Lung (tissue), 12 donors: ENCODE data around the gene KRTAP10-10. TPM values are rescaled to one million over a fixed set of nuclear protein-coding genes. Genes with fewer than 3 reads are reported as not detected.
A peak's percentile ranks its signal among the peaks of the same experiment; 100 is the strongest.
"Not testable (repeated sequence)": the region's sequence is repeated elsewhere in the genome, so short reads cannot be mapped to it uniquely, and the experiment has no call there.

Experiments used
- ATAC-seq: fragments of 200-7000 bp; cut with Tn5 transposase; one replicate; pipeline ENCODE4 v1.9.1; 2020; ENCODE audit warnings: moderate number of reproducible peaks; ENCODE audit not compliant: insufficient read depth, low FRiP score
- DNase-seq, 3 donors: peaks; one replicate each; pipeline ENCODE4 v3.0.0-alpha.2; 2013 to 2017
- H3K27ac ChIP-seq, 2 donors: one replicate each; pipeline ENCODE4 v1.5.1; 2013; ENCODE audit warnings: mild to moderate bottlenecking in 2 of 2, moderate library complexity in 2 of 2, control low read depth in 1 of 2, inconsistent platforms in 1 of 2, low read depth in 1 of 2, low read length in 1 of 2
- H3K27me3 ChIP-seq, 3 donors: one replicate each; pipeline ENCODE4 v1.5.1; 2013; ENCODE audit warnings: low read length in 2 of 3; ENCODE audit not compliant: control insufficient read depth in 3 of 3, insufficient read depth in 3 of 3
- H3K36me3 ChIP-seq, 4 donors: one replicate each; pipeline ENCODE4 v1.5.1; 2013; ENCODE audit warnings: low read length in 4 of 4, mild to moderate bottlenecking in 1 of 4, moderate library complexity in 1 of 4; ENCODE audit not compliant: control insufficient read depth in 4 of 4, insufficient read depth in 4 of 4
- H3K4me1 ChIP-seq, 5 donors: one replicate each; pipeline ENCODE4 v1.5.1; 2013; ENCODE audit warnings: low read length in 5 of 5, mild to moderate bottlenecking in 2 of 5, moderate library complexity in 1 of 5; ENCODE audit not compliant: control insufficient read depth in 5 of 5, insufficient read depth in 5 of 5
- H3K4me3 ChIP-seq: one replicate; pipeline ENCODE4 v1.5.1; 2013; ENCODE audit warnings: mild to moderate bottlenecking, control low read depth, moderate library complexity
- H3K9ac ChIP-seq, 2 donors: one replicate each; pipeline ENCODE4 v1.5.1; 2013; ENCODE audit warnings: low read length in 2 of 2, control low read depth in 1 of 2; ENCODE audit not compliant: insufficient read depth in 1 of 2
- H3K9me3 ChIP-seq, 4 donors: one replicate each; pipeline ENCODE4 v1.5.1; 2013; ENCODE audit warnings: low read length in 3 of 4, mild to moderate bottlenecking in 1 of 4, moderate library complexity in 1 of 4; ENCODE audit not compliant: control insufficient read depth in 4 of 4, insufficient read depth in 3 of 4
- CTCF ChIP-seq: IDR thresholded peaks from 2 replicates; pipeline ENCODE4 v1.5.1; 2012; ENCODE audit warnings: mild to moderate bottlenecking; ENCODE audit errors: control extremely low read depth, extremely low read depth
- WGBS, 2 donors: extraction: QIAGEN DNeasy Blood & Tissue Kit; methylation state at CpG; one replicate each; pipeline ENCODE4 v1.1.7; 2013; 5-methylcytosine and 5-hydroxymethylcytosine counted together
- polyA plus RNA-seq, 2 donors: library from polyadenylated mRNA; stranded (reverse); fragments of 200-250 nt; gene quantifications; one replicate each; pipeline ENCODE4 v1.2.1, GENCODE V29; 2013
- total RNA-seq, 2 donors: library from RNA; depleted of rRNA in 1 of 2; stranded (reverse); fragments of >200 nt in 1 of 2; gene quantifications; one replicate each; pipeline ENCODE4 v1.2.1, GENCODE V29; 2014 to 2021
- donor health status: control.
- donor health status: control.
- donor health status: Bipolar disorder and iron deficiency.
- donor health status: healthy.
- donor health status: DM: yes; HTN: yes; CAD: no.

The KRTAP10-10 gene
- total and polyA plus RNA-seq, 4 donors: not detected

GRCh38 chr21:44684077-44684476, 46.9 kb downstream of the KRTAP10-10 start:
- DNase-seq (no peak), ATAC-seq (no peak)
- Histone ChIP-seq H3K36me3 (no peaks in the 10 kb centered on the region), H3K27me3 (peaks cover 0 to 11% (median 10%) of the 10 kb centered on the region in 3 donors), H3K9ac (no peak overlapping the region), H3K4me3 (no peak overlapping the region), H3K4me1 (no peaks in the 10 kb centered on the region), H3K27ac (no peak overlapping the region), H3K9me3 (peaks cover 0 to 4% (median 0%) of the 10 kb centered on the region in 4 donors)
- 79 to 80% methylated on average over 7 of the region's 7 CpGs for WGBS, 2 donors
- no peak for TF ChIP-seq CTCF

- Histone ChIP-seq H3K9me3 (peaks cover 0 to 4% (median 0%) of the 10 kb centered on the region in 4 donors), H3K9ac (no peak overlapping the region), H3K27me3 (peaks cover 0 to 11% (median 10%) of the 10 kb centered on the region in 3 donors), H3K4me3 (no peak overlapping the region), H3K36me3 (no peaks in the 10 kb centered on the region), H3K4me1 (no peaks in the 10 kb centered on the region), H3K27ac (no peak overlapping the region)
- no peak for TF ChIP-seq CTCF
- DNase-seq: no peak
- no peak for ATAC-seq
- 76 to 82% methylated on average over 6 of the region's 6 CpGs for WGBS, 2 donors
Measured at GRCh38 chr21:44684483-44684882, 47.3 kb downstream of the KRTAP10-10 start.

- H3K9ac ChIP-seq, H3K9me3 ChIP-seq, H3K4me3 ChIP-seq, H3K36me3 ChIP-seq, ATAC-seq, DNase-seq, H3K4me1 ChIP-seq, H3K27ac ChIP-seq: not testable (repeated sequence)
- H3K27me3 ChIP-seq: peaks cover 0 to 11% (median 10%) of the 10 kb centered on the region in 3 donors
- WGBS, 2 donors: 90 to 93% methylated on average over 6 of the region's 6 CpGs
Measured at GRCh38 chr21:44685050-44685449, 47.9 kb downstream of the KRTAP10-10 start.

- no peak overlapping the region for H3K4me3 ChIP-seq
- H3K36me3 ChIP-seq: no peaks in the 10 kb centered on the region
- peak in 1 of 3 donors; percentile 7 for DNase-seq
- no peaks in the 10 kb centered on the region for H3K4me1 ChIP-seq
- H3K27me3 ChIP-seq: peaks cover 0 to 18% (median 10%) of the 10 kb centered on the region in 3 donors
- 30 to 40% methylated on average over 13 to 14 of the region's 14 CpGs for WGBS, 2 donors
- no peak overlapping the region for H3K9ac ChIP-seq
- no peak for ATAC-seq
- H3K9me3 ChIP-seq: peaks cover 0 to 4% (median 0%) of the 10 kb centered on the region in 4 donors
- no peak overlapping the region for H3K27ac ChIP-seq
- TF ChIP-seq CTCF: no peak
Measured at GRCh38 chr21:44686000-44686781, 49.0 kb downstream of the KRTAP10-10 start.
